DND-41 (cell line): ENCODE results near the gene ZSCAN5A.

ENCODE experiments used
- ATAC-seq: fragments of 200-7000 bp; cut with Tn5 transposase; 3 replicates; pipeline ENCODE4 v1.9.1; 2021; ENCODE audit warnings: low read depth; ENCODE audit not compliant: insufficient read depth
- DNase-seq: peaks from one replicate; pipeline ENCODE4 v3.0.0-alpha.2; 2020
- H2AFZ ChIP-seq: 2 replicates; pipeline ENCODE4 v1.6.0; 2012; ENCODE audit warnings: low read depth, low read length
- H3K27ac ChIP-seq: 2 replicates; pipeline ENCODE4 v1.5.1; 2012; ENCODE audit warnings: low read length, inconsistent platforms
- H3K27me3 ChIP-seq: fragments of 200-600 bp; sonication (generic); 2 replicates; pipeline ENCODE4 v1.6.0; 2012; ENCODE audit warnings: low read length, mild to moderate bottlenecking, inconsistent platforms; ENCODE audit not compliant: insufficient read depth, poor library complexity
- H3K36me3 ChIP-seq: 2 replicates; pipeline ENCODE4 v1.5.1; 2012; ENCODE audit warnings: low read length, inconsistent platforms; ENCODE audit not compliant: insufficient read depth
- H3K4me1 ChIP-seq: 2 replicates; pipeline ENCODE4 v1.5.1; 2012; ENCODE audit warnings: mild to moderate bottlenecking, low read length; ENCODE audit not compliant: insufficient read depth
- H3K4me2 ChIP-seq: 2 replicates; pipeline ENCODE4 v1.6.0; 2012; ENCODE audit warnings: mild to moderate bottlenecking, moderate library complexity, low read length, inconsistent platforms; ENCODE audit not compliant: insufficient read depth
- H3K4me3 ChIP-seq, 2 experiments: fragments of 200-600 bp in 1 of 2; shearing (Covaris generic) in 1 of 2; 2 replicates each; pipeline ENCODE4 v1.5.1; 2012 to 2016; ENCODE audit warnings: inconsistent platforms in 2 of 2, low read length in 2 of 2, mild to moderate bottlenecking in 2 of 2, low read depth in 1 of 2, moderate library complexity in 1 of 2
- H3K79me2 ChIP-seq: 2 replicates; pipeline ENCODE4 v1.6.0; 2012; ENCODE audit warnings: low read length, inconsistent platforms; ENCODE audit not compliant: insufficient read depth
- H3K9ac ChIP-seq: 2 replicates; pipeline ENCODE4 v1.6.0; 2012; ENCODE audit warnings: low read depth, mild to moderate bottlenecking, inconsistent platforms, low read length, moderate library complexity
- H3K9me3 ChIP-seq: 2 replicates; pipeline ENCODE4 v1.5.1; 2012; ENCODE audit warnings: low read length, moderate library complexity, mild to moderate bottlenecking, inconsistent platforms; ENCODE audit not compliant: insufficient read depth, severe bottlenecking
- H4K20me1 ChIP-seq: 2 replicates; pipeline ENCODE4 v1.6.0; 2012; ENCODE audit warnings: low read length; ENCODE audit not compliant: insufficient read depth
- CTCF ChIP-seq: IDR thresholded peaks from 2 replicates; pipeline ENCODE4 v1.5.1; 2012; ENCODE audit warnings: borderline replicate concordance, low read length, moderate library complexity, mild to moderate bottlenecking; ENCODE audit not compliant: poor library complexity, severe bottlenecking; ENCODE audit errors: extremely low read depth
- EZH2 ChIP-seq: IDR thresholded peaks from 3 replicates; pipeline ENCODE4 v1.6.1; 2012; ENCODE audit warnings: borderline replicate concordance, low read depth, mild to moderate bottlenecking, moderate library complexity, low read length, inconsistent platforms; ENCODE audit not compliant: severe bottlenecking

The ZSCAN5A gene

GRCh38 chr19:56295531-56296455, 18.8 kb downstream of the ZSCAN5A start:
- H3K9ac ChIP-seq = no peak overlapping the region
- H3K4me1 ChIP-seq = no peaks in the 10 kb centered on the region
- ATAC-seq = no peak
- no peak overlapping the region for H2AFZ ChIP-seq
- H3K9me3 ChIP-seq = no peaks in the 10 kb centered on the region
- no peaks in the 10 kb centered on the region for H4K20me1 ChIP-seq
- H3K79me2 ChIP-seq = no peaks in the 10 kb centered on the region
- no peak for TF ChIP-seq EZH2
- no peak for TF ChIP-seq CTCF
- no peaks in the 10 kb centered on the region; the same call in 1 of the 2 replicates for H3K36me3 ChIP-seq
- H3K4me3 ChIP-seq = no peak overlapping the region
- no peak overlapping the region for H3K27ac ChIP-seq
- DNase-seq = no peak
- no peaks in the 10 kb centered on the region for H3K27me3 ChIP-seq
- H3K4me2 ChIP-seq = no peak overlapping the region

GRCh38 chr19:56294549-56294948, 20.1 kb downstream of the ZSCAN5A start:
- Histone ChIP-seq H3K4me1 (no peaks in the 10 kb centered on the region), H3K36me3 (no peaks in the 10 kb centered on the region; the same call in 1 of the 2 replicates), H3K27me3 (no peaks in the 10 kb centered on the region), H3K4me3 (no peak overlapping the region), H3K4me2 (no peak overlapping the region), H2AFZ (no peak overlapping the region), H3K27ac (no peak overlapping the region), H3K9me3 (no peaks in the 10 kb centered on the region), H4K20me1 (no peaks in the 10 kb centered on the region), H3K79me2 (no peaks in the 10 kb centered on the region), H3K9ac (no peak overlapping the region)
- ATAC-seq = no peak
- no peak for TF ChIP-seq CTCF
- no peak for TF ChIP-seq EZH2
- no peak for DNase-seq

- H3K79me2 ChIP-seq = no peaks in the 10 kb centered on the region
- no peak for ATAC-seq
- TF ChIP-seq EZH2 = no peak
- TF ChIP-seq CTCF = no peak
Measured at GRCh38 chr19:56291867-56292266, 22.8 kb downstream of the ZSCAN5A start.

More at GRCh38 chr19:56291867-56292266, 22.8 kb downstream of the ZSCAN5A start:
- no peak overlapping the region for H2AFZ ChIP-seq
- DNase-seq = no peak
- H3K9me3 ChIP-seq = no peaks in the 10 kb centered on the region
- no peaks in the 10 kb centered on the region for H3K27me3 ChIP-seq
- no peaks in the 10 kb centered on the region for H3K4me1 ChIP-seq
- H3K4me3 ChIP-seq = no peak overlapping the region
- H4K20me1 ChIP-seq = no peaks in the 10 kb centered on the region
- H3K9ac ChIP-seq = no peak overlapping the region
- no peak overlapping the region for H3K4me2 ChIP-seq
- no peak overlapping the region for H3K27ac ChIP-seq
- H3K36me3 ChIP-seq = no peaks in the 10 kb centered on the region; the same call in 1 of the 2 replicates
